Loucy (cell line): ENCODE data around the gene PAEP.

ENCODE experiments used
- EZH2phosphoT487 ChIP-seq: fragments of 200-600 bp; IDR thresholded peaks from 2 replicates; pipeline ENCODE4 v1.6.1; 2018; ENCODE audit warnings: antibody characterized with exemption, mild to moderate bottlenecking, moderate library complexity, borderline replicate concordance
- TF ChIP-seq, protein P1 (sequence below): fragments of 200-600 bp; sonication (generic); conservative IDR thresholded peaks from 2 replicates; pipeline ENCODE4 v1.5.1; 2014; ENCODE audit warnings: mild to moderate bottlenecking, antibody characterized with exemption, low read length

DNA sequence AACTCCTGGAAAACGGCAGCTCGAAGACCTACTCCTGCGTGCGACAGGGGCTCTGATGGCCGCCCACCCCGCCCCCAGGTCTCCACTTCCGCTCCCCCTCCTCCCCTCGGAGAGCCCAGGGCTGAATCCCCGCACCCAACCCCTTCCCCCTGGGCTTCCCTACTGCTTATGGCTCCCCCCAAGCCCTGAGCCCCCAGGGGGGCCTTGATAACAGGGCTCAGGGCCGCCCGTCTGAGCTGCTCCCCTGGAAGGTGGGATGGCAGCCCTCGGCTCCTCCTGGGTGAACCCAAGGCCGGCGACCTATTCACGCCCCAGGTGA lies 47.4 kb downstream of the PAEP start:
- TF ChIP-seq, protein P1, sequence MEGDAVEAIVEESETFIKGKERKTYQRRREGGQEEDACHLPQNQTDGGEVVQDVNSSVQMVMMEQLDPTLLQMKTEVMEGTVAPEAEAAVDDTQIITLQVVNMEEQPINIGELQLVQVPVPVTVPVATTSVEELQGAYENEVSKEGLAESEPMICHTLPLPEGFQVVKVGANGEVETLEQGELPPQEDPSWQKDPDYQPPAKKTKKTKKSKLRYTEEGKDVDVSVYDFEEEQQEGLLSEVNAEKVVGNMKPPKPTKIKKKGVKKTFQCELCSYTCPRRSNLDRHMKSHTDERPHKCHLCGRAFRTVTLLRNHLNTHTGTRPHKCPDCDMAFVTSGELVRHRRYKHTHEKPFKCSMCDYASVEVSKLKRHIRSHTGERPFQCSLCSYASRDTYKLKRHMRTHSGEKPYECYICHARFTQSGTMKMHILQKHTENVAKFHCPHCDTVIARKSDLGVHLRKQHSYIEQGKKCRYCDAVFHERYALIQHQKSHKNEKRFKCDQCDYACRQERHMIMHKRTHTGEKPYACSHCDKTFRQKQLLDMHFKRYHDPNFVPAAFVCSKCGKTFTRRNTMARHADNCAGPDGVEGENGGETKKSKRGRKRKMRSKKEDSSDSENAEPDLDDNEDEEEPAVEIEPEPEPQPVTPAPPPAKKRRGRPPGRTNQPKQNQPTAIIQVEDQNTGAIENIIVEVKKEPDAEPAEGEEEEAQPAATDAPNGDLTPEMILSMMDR = no peak
- no peak for TF ChIP-seq EZH2phosphoT487
